ENCODE measurements around the gene GALM.

GALM gene

GRCh38 chr2:38754049-38754448 is 88.1 kb downstream of the GALM start:
- no peak for TF ChIP-seq CTCF (IDR thresholded peaks at IDR 0.05)

DNA sequence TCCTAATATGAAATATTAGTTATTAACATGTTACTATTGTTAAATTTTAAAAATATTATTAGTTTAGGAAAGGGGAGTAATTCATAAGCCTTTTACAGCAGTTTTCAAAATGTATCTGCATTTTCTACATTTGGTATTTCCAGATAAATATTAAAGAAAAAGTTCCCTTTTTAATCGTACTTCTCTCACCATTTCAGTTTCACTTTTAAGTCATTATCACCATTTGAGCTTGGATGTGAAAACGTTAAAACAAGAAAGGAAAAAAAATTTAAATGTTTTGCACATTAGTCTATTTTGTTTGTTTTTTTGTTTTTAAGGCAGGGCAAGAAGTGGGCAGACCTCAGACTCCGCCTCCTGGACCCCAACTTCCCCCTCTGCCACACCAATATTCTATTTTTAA is 88.6 kb downstream of the GALM start:
- no peak for TF ChIP-seq CTCF (IDR thresholded peaks at IDR 0.05)

DNA sequence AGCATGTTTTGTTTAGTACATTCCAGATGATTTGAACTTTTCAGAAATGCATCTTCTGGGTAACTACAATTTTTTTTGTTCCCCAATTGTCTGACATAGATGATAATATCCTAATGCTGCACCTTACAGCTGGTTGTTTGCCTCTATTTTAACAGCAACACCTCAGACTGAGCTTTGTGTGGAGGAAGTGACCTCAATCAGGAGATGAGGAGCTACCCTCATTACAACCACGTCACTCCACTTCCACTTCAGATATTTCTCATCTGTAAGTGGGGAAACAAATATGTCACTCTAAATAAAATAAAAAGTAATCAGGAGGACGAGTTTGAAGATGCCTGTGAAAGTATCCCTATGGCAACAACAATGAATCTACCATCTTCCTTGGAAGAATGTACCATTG is 97.3 kb downstream of the GALM start:
- TF ChIP-seq CTCF (IDR thresholded peaks at IDR 0.05), result no peak

GRCh38 chr2:38763728-38764127 is 97.8 kb downstream of the GALM start:
- TF ChIP-seq CTCF (IDR thresholded peaks at IDR 0.05), result no peak

- TF ChIP-seq CTCF (IDR thresholded peaks at IDR 0.05), result no peak
Observed at GRCh38 chr2:38765149-38765548, 99.2 kb downstream of the GALM start.

DNA sequence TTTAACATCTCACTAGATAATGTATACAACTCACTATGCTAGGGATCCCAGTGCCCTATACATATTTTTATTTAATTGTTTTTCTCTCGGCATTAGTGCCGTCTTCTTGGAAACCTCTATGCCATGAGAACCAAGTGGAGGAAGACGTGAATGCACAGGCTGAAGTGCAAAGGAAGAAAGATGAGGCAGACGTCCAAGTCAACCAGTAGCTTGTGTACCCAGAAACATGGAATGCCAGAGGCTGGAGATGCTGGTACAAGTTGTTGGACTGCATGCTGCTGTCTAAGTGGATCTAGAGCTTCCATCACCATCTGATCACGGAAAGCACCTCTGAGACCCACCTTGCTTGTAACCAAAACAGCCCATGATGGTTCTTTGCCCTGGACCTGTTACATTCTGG is 99.6 kb downstream of the GALM start:
- TF ChIP-seq CTCF (IDR thresholded peaks at IDR 0.05), result no peak

DNA sequence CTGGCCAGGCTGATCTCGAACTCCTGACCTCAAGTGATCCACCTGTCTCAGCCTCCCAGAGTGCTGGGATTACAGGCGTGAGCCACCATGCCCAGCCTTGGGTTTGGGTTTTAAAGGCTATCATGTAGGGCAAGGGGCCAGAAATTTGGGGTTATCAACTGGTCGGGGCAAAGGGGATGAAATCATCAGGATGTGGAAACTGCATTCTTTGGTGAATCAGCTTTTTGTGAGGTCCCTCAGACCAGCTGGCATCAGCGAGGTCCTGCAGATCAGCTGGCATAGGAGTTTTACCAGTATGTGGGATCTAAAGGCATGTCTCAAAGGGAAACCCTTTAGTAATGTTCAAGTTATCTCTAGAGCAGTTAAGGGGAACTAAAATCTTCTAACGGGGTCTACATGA is 105.7 kb downstream of the GALM start:
- no peak for TF ChIP-seq CTCF (IDR thresholded peaks at IDR 0.05)

- TF ChIP-seq CTCF (IDR thresholded peaks at IDR 0.05), result no peak
Observed at GRCh38 chr2:38775097-38775920, 109.4 kb downstream of the GALM start.
